ENCODE measurements around the gene IGF1.
"Not testable (repeated sequence)": the region's sequence is repeated elsewhere in the genome, so short reads cannot be mapped to it uniquely, and the experiment has no call there.

IGF1 gene

GRCh38 chr12:102379346-102380162, 100.8 kb downstream of the IGF1 start:
- no peak for DNase-seq (ENCODE audit: low read depth in 2 of 2)

- DNase-seq (ENCODE audit: low read depth in 2 of 2) = no peak
These were observed 103.6 kb downstream of the IGF1 start for GRCh38 chr12:102376781-102377180.

- DNase-seq (ENCODE audit: low read depth in 2 of 2) = no peak
These were observed 104.1 kb downstream of the IGF1 start for GRCh38 chr12:102376181-102376747.

- no peak for DNase-seq (ENCODE audit: low read depth in 2 of 2)
These were observed 106.2 kb downstream of the IGF1 start for GRCh38 chr12:102374190-102374589.

GRCh38 chr12:102372087-102372486, 108.3 kb downstream of the IGF1 start:
- no peak for DNase-seq (ENCODE audit: low read depth in 2 of 2)

- DNase-seq (ENCODE audit: low read depth in 2 of 2) = no peak
These were observed 109.2 kb downstream of the IGF1 start for GRCh38 chr12:102371165-102371564.

GRCh38 chr12:102369876-102370275, 110.5 kb downstream of the IGF1 start:
- DNase-seq (ENCODE audit: low read depth in 2 of 2) = no peak

GRCh38 chr12:102365365-102365764, 115.0 kb downstream of the IGF1 start:
- no peak for DNase-seq (ENCODE audit: low read depth in 2 of 2)

GRCh38 chr12:102364709-102365108, 115.7 kb downstream of the IGF1 start:
- DNase-seq (ENCODE audit: low read depth in 2 of 2) = no peak

- DNase-seq (ENCODE audit: low read depth in 2 of 2) = no peak
These were observed 123.7 kb downstream of the IGF1 start for GRCh38 chr12:102356690-102357089.

- not testable (repeated sequence) for DNase-seq (ENCODE audit: low read depth in 2 of 2)
These were observed 126.1 kb downstream of the IGF1 start for GRCh38 chr12:102354281-102354680.

GRCh38 chr12:102351322-102351721, 129.0 kb downstream of the IGF1 start:
- DNase-seq (ENCODE audit: low read depth in 2 of 2) = no peak

- no peak for DNase-seq (ENCODE audit: low read depth in 2 of 2)
These were observed 130.3 kb downstream of the IGF1 start for GRCh38 chr12:102350070-102350469.

- DNase-seq (ENCODE audit: low read depth in 2 of 2) = no peak
These were observed 131.3 kb downstream of the IGF1 start for GRCh38 chr12:102349079-102349478.

GRCh38 chr12:102347811-102348210, 132.6 kb downstream of the IGF1 start:
- DNase-seq (ENCODE audit: low read depth in 2 of 2) = no peak
